Omental fat pad (tissue), 4 donors: ENCODE data around the gene GREM2. TPM values are rescaled to one million over a fixed set of nuclear protein-coding genes. Genes with fewer than 3 reads are reported as not detected.

Source experiments
- ATAC-seq: fragments of 150-250 bp; one replicate; pipeline ENCODE4 v1.9.1; 2016; ENCODE audit warnings: mild to moderate bottlenecking, moderate library complexity; ENCODE audit not compliant: low FRiP score
- DNase-seq: peaks from one replicate; pipeline ENCODE4 v3.0.0-alpha.2; 2019; ENCODE audit warnings: low spot score
- total RNA-seq, 4 donors: library from RNA; depleted of rRNA; stranded (reverse); fragments of >200 nt; gene quantifications; one replicate each; pipeline ENCODE4 v1.1.0, GENCODE V29; 2016
- TF ChIP-seq, protein P1 (sequence below), 3 donors: fragments of 450-650 bp; IDR thresholded peaks; one replicate each; pipeline ENCODE4 v1.5.1; 2016 to 2017; ENCODE audit warnings: antibody characterized with exemption in 3 of 3, mild to moderate bottlenecking in 3 of 3, moderate library complexity in 2 of 3

Gene GREM2
- total RNA-seq, 4 donors from 2014 or later = 0.09 to 0.36 (median 0.16) TPM; not detected in 1

DNA sequence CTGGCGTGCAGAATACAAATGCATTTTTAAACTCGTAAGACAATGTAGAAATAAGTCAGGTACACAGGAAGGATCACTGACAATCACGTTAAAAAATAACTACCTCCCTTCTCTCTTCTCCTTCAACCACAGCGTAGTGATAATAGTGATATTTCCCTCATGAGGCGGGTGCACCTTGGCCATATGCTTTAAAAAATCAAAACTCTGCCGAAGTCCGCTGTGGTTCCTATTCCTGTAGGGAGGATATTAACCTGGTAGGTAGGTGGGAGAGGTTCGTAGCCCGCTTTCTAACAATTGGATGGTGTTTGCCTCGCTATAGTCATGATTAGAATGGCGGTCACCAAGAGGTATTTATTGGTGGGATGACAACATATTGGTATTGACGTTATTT lies 732 bp downstream of the GREM2 start:
- TF ChIP-seq, protein P1, sequence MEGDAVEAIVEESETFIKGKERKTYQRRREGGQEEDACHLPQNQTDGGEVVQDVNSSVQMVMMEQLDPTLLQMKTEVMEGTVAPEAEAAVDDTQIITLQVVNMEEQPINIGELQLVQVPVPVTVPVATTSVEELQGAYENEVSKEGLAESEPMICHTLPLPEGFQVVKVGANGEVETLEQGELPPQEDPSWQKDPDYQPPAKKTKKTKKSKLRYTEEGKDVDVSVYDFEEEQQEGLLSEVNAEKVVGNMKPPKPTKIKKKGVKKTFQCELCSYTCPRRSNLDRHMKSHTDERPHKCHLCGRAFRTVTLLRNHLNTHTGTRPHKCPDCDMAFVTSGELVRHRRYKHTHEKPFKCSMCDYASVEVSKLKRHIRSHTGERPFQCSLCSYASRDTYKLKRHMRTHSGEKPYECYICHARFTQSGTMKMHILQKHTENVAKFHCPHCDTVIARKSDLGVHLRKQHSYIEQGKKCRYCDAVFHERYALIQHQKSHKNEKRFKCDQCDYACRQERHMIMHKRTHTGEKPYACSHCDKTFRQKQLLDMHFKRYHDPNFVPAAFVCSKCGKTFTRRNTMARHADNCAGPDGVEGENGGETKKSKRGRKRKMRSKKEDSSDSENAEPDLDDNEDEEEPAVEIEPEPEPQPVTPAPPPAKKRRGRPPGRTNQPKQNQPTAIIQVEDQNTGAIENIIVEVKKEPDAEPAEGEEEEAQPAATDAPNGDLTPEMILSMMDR (IDR thresholded peaks at IDR 0.05) = no peak
- ATAC-seq (no peak), DNase-seq (no peak)

DNA sequence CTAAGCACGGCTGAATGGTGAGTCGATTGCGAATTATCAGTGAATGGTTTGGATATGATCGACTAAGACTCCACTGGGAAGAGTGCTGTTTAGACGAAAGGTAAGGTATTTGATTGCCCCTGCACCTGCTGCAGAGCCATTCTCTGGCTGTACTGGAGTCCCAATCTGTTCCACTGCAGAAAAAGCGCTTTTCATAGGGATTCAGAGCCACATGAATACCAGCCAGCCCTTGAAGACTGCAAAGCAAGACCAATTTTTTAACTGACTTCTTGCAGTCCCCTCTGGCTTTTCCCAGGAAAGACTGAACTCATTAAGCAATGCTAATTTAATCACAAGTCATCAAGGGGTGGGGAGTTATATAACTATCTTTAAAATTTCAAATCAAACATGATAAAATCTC lies 1.3 kb downstream of the GREM2 start:
- ATAC-seq (no peak), DNase-seq (no peak)
- TF ChIP-seq, protein P1 (IDR thresholded peaks at IDR 0.05) = no peak

DNA sequence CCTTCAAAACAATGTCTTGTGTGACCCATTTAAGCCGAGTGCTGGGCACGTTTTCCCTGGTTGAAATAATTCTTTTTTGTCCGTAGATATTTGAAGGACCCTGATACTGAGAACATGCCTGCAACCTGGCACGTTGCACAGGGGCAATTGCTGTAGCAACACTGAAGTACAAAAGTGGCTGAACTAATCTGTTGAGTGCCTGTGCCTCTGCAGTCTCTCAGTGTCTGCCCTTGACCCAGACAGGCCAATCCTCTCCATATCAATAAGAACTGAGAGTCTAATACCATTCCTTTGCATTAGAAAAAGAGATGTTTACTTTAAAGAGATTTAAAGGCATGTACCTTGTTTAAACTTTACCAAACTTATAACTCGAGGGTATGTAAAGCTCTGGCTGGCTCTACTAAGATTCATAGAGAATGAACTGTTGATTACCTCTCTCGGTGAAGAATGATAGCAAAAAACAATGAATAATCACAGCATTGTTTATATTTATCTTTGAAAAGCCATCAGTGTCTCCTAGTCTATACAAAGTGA lies 2.4 kb downstream of the GREM2 start:
- DNase-seq (no peak), ATAC-seq (no peak)
- TF ChIP-seq, protein P1 (IDR thresholded peaks at IDR 0.05) = no peak

DNA sequence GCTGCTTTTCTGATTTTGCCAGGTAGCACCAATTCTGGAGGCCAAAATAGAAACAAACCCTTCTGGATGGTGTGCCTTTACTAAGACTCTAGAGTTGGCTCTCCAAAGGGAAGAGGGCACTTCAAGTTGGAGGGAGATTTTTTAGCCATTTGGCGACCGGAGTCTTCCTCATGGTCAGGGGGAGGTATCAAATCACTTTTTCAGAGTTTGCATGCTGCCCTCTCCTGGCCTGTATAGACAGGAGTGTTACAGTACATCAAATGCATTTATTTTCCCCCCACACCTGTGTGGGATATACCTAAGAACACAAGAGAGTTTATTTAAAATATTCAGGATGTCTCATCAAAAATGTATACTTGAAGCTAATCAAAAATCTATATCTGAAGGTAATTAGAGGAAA lies 3.2 kb downstream of the GREM2 start:
- TF ChIP-seq, protein P1 (IDR thresholded peaks at IDR 0.05) = no peak
- ATAC-seq (no peak), DNase-seq (no peak)

DNA sequence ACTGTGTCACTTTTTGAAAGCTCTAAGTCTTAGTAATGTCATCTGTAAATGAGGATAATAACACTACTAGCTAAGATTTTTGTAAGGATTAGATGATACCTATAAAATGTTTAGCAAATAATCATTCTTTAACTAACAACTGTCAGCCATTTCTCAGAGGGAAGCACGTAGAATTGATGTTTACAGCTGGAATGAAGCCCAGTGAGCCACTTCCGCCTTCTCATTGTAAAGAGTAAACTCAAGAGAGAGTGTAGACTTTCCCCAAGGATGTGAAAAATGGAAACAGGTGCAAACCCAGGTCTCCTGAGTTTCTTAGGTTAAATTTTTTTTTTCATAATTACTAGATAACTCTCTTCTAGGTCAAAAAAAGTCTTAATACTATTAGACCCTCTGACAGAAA lies 4.9 kb downstream of the GREM2 start:
- no peak for DNase-seq
- ATAC-seq = no peak
- TF ChIP-seq, protein P1 (IDR thresholded peaks at IDR 0.05) = no peak

DNA sequence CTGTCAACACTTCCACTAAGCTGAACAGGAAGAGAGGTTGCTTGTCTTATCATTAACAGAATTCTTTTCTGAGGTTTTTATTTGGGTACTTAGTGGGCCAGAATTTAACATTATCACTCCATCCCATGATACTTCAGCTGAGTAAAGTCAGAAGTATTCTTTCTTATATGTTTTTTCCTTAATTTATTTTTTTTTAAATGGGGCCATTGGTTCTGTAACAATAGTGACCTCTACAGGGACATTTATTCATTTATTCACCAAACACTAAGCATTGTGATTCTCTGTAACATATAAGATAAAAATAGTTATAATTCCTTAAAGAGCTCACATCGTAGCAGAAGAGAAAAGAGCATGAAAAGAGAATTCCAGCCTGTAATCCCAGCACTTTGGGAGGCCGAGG lies 9.8 kb downstream of the GREM2 start:
- DNase-seq (no peak), ATAC-seq (no peak)
- TF ChIP-seq, protein P1 (IDR thresholded peaks at IDR 0.05) = no peak

DNA sequence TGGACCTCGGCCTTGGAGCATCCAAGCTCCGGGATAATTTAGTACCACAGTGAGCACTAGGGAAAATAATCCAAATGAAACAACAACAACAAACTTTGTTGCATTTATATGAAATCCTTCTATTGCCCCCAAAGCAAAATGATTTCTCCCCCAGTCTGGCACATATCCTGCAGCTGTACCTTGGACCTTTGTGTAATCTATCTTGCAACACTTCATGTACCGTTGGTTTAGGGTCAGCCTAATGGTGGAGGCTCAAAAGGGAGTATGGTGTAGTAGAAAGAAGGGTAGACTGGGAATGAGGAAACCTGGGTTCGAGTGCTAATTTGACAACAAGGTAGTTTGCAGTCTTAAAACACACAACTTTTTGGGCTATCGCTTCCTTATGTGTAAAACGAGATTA lies 12.1 kb downstream of the GREM2 start:
- DNase-seq (no peak), ATAC-seq (no peak)
- TF ChIP-seq, protein P1 (IDR thresholded peaks at IDR 0.05) = no peak
